GM12873 (cell line): ENCODE results near the gene PRDM2.

ENCODE experiments used
- CTCF ChIP-seq: IDR thresholded peaks from 2 replicates; pipeline ENCODE4 v1.5.1; 2012; ENCODE audit warnings: low read depth, mild to moderate bottlenecking, moderate library complexity, low read length, control low read depth; ENCODE audit not compliant: insufficient read depth; ENCODE audit errors: missing control alignments

Gene PRDM2

GRCh38 chr1:13664451-13664850, 35.5 kb upstream of the PRDM2 start:
- TF ChIP-seq CTCF: no peak

- no peak for TF ChIP-seq CTCF
Observed at GRCh38 chr1:13666317-13666716, 33.7 kb upstream of the PRDM2 start.

GRCh38 chr1:13667691-13668090, 32.3 kb upstream of the PRDM2 start:
- TF ChIP-seq CTCF: no peak

GRCh38 chr1:13674377-13674776, 25.6 kb upstream of the PRDM2 start:
- no peak for TF ChIP-seq CTCF

- no peak for TF ChIP-seq CTCF
Observed at GRCh38 chr1:13675151-13675651, 24.8 kb upstream of the PRDM2 start.

GRCh38 chr1:13677896-13678295, 22.1 kb upstream of the PRDM2 start:
- no peak for TF ChIP-seq CTCF

- TF ChIP-seq CTCF: no peak
Observed at GRCh38 chr1:13679651-13680050, 20.3 kb upstream of the PRDM2 start.
